AG10803 (cell line): ENCODE data around the gene GMPR.

ENCODE experiments used
- DNase-seq: peaks from one replicate; pipeline ENCODE4 v3.0.0; 2010; ENCODE audit warnings: low read depth
- H3K4me3 ChIP-seq: 2 replicates; pipeline ENCODE4 v1.5.1; 2011; ENCODE audit warnings: mild to moderate bottlenecking, low read length, control low read depth
- TF ChIP-seq, protein P1 (sequence below): conservative IDR thresholded peaks from 2 replicates; pipeline ENCODE4 v1.5.1; 2011; ENCODE audit warnings: mild to moderate bottlenecking, low read length, control low read depth, inconsistent platforms

GMPR gene

DNA sequence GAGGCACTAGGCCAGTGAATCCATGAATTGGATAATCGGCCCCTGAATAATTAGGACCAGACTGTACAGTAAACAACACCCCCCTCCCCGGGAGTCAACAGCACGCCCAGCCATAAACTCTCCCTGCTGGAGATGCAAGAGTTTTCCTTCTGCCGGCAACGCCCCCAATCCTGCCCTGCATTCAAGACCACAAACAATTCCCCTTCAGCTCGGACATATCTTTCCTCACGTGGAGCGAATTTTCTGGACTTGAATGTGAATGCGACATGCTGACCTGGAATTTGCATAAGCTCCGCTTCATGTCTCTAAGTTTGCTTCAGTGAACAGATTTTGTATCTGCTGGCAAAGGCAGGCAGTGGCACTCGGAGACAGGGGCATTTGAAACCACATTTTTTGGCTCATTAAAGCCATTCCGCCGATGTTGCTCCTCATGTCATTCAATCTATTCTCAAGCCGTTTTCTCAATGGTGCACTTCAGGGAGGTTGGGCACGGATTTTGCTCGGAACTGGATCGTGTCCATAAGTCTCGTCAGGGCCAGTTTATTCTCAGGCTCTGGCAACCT is 38.0 kb upstream of the GMPR start:
- peak overlapping the region; percentile 39 for H3K4me3 ChIP-seq
- DNase-seq, result peak; percentile 44
- TF ChIP-seq, protein P1, sequence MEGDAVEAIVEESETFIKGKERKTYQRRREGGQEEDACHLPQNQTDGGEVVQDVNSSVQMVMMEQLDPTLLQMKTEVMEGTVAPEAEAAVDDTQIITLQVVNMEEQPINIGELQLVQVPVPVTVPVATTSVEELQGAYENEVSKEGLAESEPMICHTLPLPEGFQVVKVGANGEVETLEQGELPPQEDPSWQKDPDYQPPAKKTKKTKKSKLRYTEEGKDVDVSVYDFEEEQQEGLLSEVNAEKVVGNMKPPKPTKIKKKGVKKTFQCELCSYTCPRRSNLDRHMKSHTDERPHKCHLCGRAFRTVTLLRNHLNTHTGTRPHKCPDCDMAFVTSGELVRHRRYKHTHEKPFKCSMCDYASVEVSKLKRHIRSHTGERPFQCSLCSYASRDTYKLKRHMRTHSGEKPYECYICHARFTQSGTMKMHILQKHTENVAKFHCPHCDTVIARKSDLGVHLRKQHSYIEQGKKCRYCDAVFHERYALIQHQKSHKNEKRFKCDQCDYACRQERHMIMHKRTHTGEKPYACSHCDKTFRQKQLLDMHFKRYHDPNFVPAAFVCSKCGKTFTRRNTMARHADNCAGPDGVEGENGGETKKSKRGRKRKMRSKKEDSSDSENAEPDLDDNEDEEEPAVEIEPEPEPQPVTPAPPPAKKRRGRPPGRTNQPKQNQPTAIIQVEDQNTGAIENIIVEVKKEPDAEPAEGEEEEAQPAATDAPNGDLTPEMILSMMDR, result 0 out of 2 replicates have a peak, but pooled peaks have one; percentile 4

DNA sequence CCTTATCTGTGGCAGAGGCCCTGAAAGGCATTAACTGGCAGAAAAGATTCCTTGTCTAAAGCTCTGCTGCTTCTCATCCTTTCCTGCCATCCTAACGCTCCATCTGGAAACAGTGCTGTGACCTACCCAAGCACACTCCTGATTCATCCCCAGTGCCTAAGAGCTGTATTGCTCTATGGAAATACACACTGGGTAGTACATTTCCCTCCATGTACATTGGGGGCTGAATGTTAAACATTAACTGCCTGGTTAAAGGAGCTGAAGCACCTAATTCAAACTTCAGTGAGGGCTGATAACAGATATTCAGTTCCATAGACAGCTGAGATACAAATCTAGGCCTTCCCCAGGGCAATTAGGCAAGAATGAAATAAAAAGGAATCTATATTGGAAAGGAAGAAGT is 36.7 kb upstream of the GMPR start:
- H3K4me3 ChIP-seq, result no peak overlapping the region
- TF ChIP-seq, protein P1, result no peak
- no peak for DNase-seq

DNA sequence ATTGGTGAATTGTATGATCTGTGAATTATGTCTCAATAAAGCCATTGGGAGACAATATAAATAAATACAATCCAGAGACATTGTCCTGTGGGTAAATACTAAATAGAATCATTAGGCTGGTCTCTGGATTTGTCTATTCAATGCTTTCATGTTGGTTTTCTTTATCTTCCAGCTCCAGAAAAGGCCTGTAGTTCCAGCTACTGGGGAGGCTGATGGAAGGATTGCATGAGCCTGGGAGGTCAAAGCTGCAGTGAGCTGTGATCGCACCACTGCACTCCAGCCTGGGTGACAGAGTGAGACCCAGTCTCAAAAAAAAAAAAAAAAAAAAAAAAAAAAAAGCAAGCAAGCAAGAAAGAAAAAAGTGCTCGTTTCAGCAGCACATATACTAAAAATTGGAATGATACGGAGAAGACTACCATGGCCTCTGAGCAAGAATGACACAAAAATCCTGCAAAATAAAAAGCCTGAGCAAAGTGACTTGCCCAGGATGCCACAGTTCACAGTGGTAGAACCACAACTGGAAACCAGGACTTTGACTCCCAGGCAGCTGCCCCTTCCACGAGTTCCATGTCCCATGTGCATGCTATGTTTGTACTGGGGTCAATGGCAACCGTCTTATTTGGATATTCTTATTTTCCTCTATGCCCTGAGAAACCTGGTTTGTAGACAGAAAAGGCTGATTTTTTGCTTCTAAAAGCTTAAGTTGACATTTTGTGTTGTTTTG is 33.6 kb upstream of the GMPR start:
- TF ChIP-seq, protein P1, result no peak
- no peak overlapping the region for H3K4me3 ChIP-seq
- no peak for DNase-seq

DNA sequence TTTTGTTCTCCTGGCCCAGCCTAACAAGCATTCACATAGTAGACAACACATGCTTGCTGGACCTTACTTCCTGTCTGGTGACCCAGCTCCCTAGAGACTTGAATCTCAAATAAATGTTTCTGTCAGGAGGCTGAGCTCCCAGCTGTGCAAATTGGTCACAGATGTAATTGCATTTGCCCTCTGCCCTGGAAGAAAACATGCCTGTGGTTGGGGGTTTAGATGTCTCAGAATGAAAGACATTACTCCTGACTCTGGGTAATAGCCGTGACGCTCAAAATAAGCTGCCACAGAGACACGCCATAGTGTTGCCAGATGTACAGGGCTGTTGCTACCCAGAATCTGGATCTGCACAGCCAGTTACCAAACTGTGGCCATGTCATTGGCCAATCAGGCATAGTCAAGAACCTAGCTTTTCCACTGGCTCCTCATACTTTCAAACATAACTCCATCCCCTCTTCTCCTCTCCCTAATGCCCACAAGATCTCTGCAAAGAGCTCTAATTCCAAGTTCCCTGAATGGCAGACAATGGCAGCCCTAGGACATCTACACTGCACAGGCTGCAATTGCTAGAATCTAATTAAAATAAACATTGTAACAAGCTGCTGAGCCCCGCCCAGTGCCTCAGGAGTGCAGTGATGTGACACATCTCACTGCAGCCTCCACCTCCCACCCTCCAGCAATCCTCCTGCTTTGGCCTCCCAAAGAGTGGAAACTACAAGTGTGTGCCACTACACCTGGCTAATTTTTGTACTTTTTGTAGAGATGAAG is 32.8 kb upstream of the GMPR start:
- no peak overlapping the region for H3K4me3 ChIP-seq
- peak; percentile 100 for DNase-seq
- TF ChIP-seq, protein P1, result no peak

DNA sequence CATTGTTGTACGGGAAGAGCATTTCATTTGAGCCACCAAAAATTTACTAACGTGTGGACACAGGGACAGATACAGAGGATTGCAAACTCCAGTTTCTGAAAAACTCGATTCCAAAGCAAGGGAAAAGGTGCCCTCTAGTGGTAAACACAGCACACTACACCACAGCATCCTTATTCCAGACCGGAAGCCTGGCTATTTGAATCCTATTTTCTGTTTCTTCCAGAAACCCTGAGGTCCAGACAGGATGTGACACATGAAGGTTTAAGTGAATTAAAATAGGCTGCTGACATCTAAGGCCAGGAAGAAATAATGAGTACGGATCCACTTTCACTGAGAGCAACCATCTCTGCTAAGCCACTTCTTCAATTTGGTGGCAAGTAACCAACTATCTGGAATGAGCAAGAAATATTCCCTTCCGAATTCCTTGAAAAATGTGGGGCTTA is 31.8 kb upstream of the GMPR start:
- no peak overlapping the region for H3K4me3 ChIP-seq
- peak; percentile 87 for DNase-seq
- TF ChIP-seq, protein P1, result peak; percentile 95

DNA sequence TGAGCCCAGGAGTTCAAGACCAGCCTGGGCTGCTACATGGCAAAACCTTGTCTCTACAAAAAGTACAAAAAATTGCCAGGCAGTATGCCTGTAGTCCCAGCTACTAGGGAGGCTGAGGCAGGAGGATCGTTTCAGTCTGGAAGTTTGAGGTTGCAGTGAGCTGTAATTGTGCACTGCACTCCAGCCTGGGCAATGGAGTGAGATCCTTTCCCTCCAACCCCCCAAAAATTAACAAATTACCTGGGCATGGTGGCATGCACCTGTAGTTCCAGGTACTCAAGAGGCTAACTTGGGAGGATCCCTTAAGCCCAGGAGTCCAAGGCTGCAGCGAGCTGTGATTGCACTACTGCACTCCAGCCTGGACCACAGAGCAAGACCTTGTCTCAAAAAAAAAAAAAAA is 29.4 kb upstream of the GMPR start:
- no peak for DNase-seq

More for the DNA sequence above, 29.4 kb upstream of the GMPR start:
- H3K4me3 ChIP-seq, result no peak overlapping the region
- TF ChIP-seq, protein P1, result no peak
